Activated naive CD8-positive, alpha-beta T cell (primary cell): ENCODE data around the gene RNF5.
A peak's percentile ranks its signal among the peaks of the same experiment; 100 is the strongest.

Experiments
- H3K27ac Mint-ChIP-seq: one replicate; pipeline ENCODE4 v1.8.0; 2021; ENCODE audit warnings: mixed read lengths
- H3K27me3 Mint-ChIP-seq: one replicate; pipeline ENCODE4 v1.8.0; 2021; ENCODE audit warnings: mixed read lengths
- H3K36me3 Mint-ChIP-seq: one replicate; pipeline ENCODE4 v1.8.0; 2021; ENCODE audit warnings: mixed read lengths
- H3K4me1 Mint-ChIP-seq: one replicate; pipeline ENCODE4 v1.8.0; 2021; ENCODE audit warnings: low read depth, mixed read lengths
- H3K4me3 Mint-ChIP-seq: one replicate; pipeline ENCODE4 v1.8.0; 2021; ENCODE audit warnings: mild to moderate bottlenecking, mixed read lengths
- H3K9me3 Mint-ChIP-seq: one replicate; pipeline ENCODE4 v1.8.0; 2021; ENCODE audit warnings: low read depth, mixed read lengths

The RNF5 gene

GRCh38 chr6:32164295-32164694 is 13.9 kb upstream of the RNF5 start, which contains the start of gene EGFL8:
Gene EGFL8 (plus strand): TSS chr6:32164595. CDS start chr6:32166166, 1,571 bp downstream.
- no peaks in the 10 kb centered on the region for H3K9me3 Mint-ChIP-seq
- H3K27me3 Mint-ChIP-seq: no peaks in the 10 kb centered on the region
- no peaks in the 10 kb centered on the region for H3K4me1 Mint-ChIP-seq
- no peak within 1 kb of the TSS for H3K4me3 Mint-ChIP-seq
- H3K27ac Mint-ChIP-seq: no peak within 1 kb of the TSS
- peaks cover 5% of the 10 kb centered on the region for H3K36me3 Mint-ChIP-seq

GRCh38 chr6:32166411-32167061 is 11.7 kb upstream of the RNF5 start:
- no peaks in the 10 kb centered on the region for H3K9me3 Mint-ChIP-seq
- no peak overlapping the region for H3K4me3 Mint-ChIP-seq
- peaks cover 8% of the 10 kb centered on the region for H3K36me3 Mint-ChIP-seq
- peaks cover 3% of the 10 kb centered on the region for H3K4me1 Mint-ChIP-seq
- H3K27me3 Mint-ChIP-seq: no peaks in the 10 kb centered on the region
- no peak overlapping the region for H3K27ac Mint-ChIP-seq

- Mint-ChIP-seq H3K27ac (no peak overlapping the region), H3K36me3 (peaks cover 8% of the 10 kb centered on the region), H3K4me1 (peaks cover 3% of the 10 kb centered on the region), H3K9me3 (no peaks in the 10 kb centered on the region), H3K27me3 (no peaks in the 10 kb centered on the region), H3K4me3 (no peak overlapping the region)
Measured at GRCh38 chr6:32167154-32167760, 10.9 kb upstream of the RNF5 start.

GRCh38 chr6:32167761-32168262 is 10.4 kb upstream of the RNF5 start:
- no peak overlapping the region for H3K27ac Mint-ChIP-seq
- no peak overlapping the region for H3K4me3 Mint-ChIP-seq

GRCh38 chr6:32168350-32168749 is 9.9 kb upstream of the RNF5 start:
- peaks cover 8% of the 10 kb centered on the region for H3K36me3 Mint-ChIP-seq
- no peak overlapping the region for H3K4me3 Mint-ChIP-seq
- no peaks in the 10 kb centered on the region for H3K9me3 Mint-ChIP-seq
- no peak overlapping the region for H3K27ac Mint-ChIP-seq
- H3K27me3 Mint-ChIP-seq: no peaks in the 10 kb centered on the region
- peaks cover 13% of the 10 kb centered on the region for H3K4me1 Mint-ChIP-seq

More at GRCh38 chr6:32167761-32168262, 10.4 kb upstream of the RNF5 start:
- no peaks in the 10 kb centered on the region for H3K27me3 Mint-ChIP-seq
- no peaks in the 10 kb centered on the region for H3K9me3 Mint-ChIP-seq
- peaks cover 8% of the 10 kb centered on the region for H3K4me1 Mint-ChIP-seq
- H3K36me3 Mint-ChIP-seq: peaks cover 8% of the 10 kb centered on the region

GRCh38 chr6:32168807-32169591 is 9.2 kb upstream of the RNF5 start:
- Mint-ChIP-seq H3K4me1 (peaks cover 20% of the 10 kb centered on the region), H3K4me3 (no peak overlapping the region), H3K9me3 (no peaks in the 10 kb centered on the region), H3K27ac (no peak overlapping the region), H3K36me3 (peaks cover 8% of the 10 kb centered on the region), H3K27me3 (no peaks in the 10 kb centered on the region)

GRCh38 chr6:32170294-32170693 is 7.9 kb upstream of the RNF5 start:
- Mint-ChIP-seq H3K36me3 (peaks cover 5% of the 10 kb centered on the region), H3K9me3 (no peaks in the 10 kb centered on the region), H3K4me3 (no peak overlapping the region), H3K27ac (no peak overlapping the region), H3K27me3 (no peaks in the 10 kb centered on the region), H3K4me1 (peaks cover 32% of the 10 kb centered on the region)

- Mint-ChIP-seq H3K36me3 (peaks cover 5% of the 10 kb centered on the region), H3K27me3 (no peaks in the 10 kb centered on the region), H3K4me3 (no peak overlapping the region), H3K27ac (no peak overlapping the region), H3K9me3 (no peaks in the 10 kb centered on the region), H3K4me1 (peaks cover 36% of the 10 kb centered on the region)
Measured at GRCh38 chr6:32171234-32171633, 7.0 kb upstream of the RNF5 start.

- H3K4me3 Mint-ChIP-seq: peak overlapping the region; percentile 91
- peaks cover 3% of the 10 kb centered on the region for H3K36me3 Mint-ChIP-seq
- H3K9me3 Mint-ChIP-seq: no peaks in the 10 kb centered on the region
- peak overlapping the region; percentile 83 for H3K27ac Mint-ChIP-seq
- no peaks in the 10 kb centered on the region for H3K27me3 Mint-ChIP-seq
- H3K4me1 Mint-ChIP-seq: peaks cover 51% of the 10 kb centered on the region
Measured at GRCh38 chr6:32173051-32173727, 5.0 kb upstream of the RNF5 start.

- Mint-ChIP-seq H3K4me1 (peaks cover 59% of the 10 kb centered on the region), H3K27ac (peak overlapping the region; percentile 83), H3K9me3 (no peaks in the 10 kb centered on the region), H3K36me3 (peaks cover 3% of the 10 kb centered on the region), H3K4me3 (peak overlapping the region; percentile 91), H3K27me3 (no peaks in the 10 kb centered on the region)
Measured at GRCh38 chr6:32174416-32174815, 3.8 kb upstream of the RNF5 start.

GRCh38 chr6:32175322-32175710 is 2.9 kb upstream of the RNF5 start:
- H3K27me3 Mint-ChIP-seq: no peaks in the 10 kb centered on the region
- H3K36me3 Mint-ChIP-seq: peaks cover 3% of the 10 kb centered on the region
- no peaks in the 10 kb centered on the region for H3K9me3 Mint-ChIP-seq
- H3K4me3 Mint-ChIP-seq: peak overlapping the region; percentile 91
- peaks cover 67% of the 10 kb centered on the region for H3K4me1 Mint-ChIP-seq
- H3K27ac Mint-ChIP-seq: peak overlapping the region; percentile 78

- peaks cover 6% of the 10 kb centered on the region for H3K36me3 Mint-ChIP-seq
- no peaks in the 10 kb centered on the region for H3K9me3 Mint-ChIP-seq
- H3K27me3 Mint-ChIP-seq: no peaks in the 10 kb centered on the region
- peaks cover 73% of the 10 kb centered on the region for H3K4me1 Mint-ChIP-seq
- H3K27ac Mint-ChIP-seq: peak within 1 kb of the TSS; percentile 90
- peak within 1 kb of the TSS; percentile 91 for H3K4me3 Mint-ChIP-seq
Measured at GRCh38 chr6:32175711-32176475, 2.3 kb upstream of the RNF5 start, which contains the start of gene AGPAT1. Gene AGPAT1 (minus strand): TSS chr6:32176084. CDS start chr6:32171496, 4,588 bp downstream.

GRCh38 chr6:32176476-32177182 is 1.6 kb upstream of the RNF5 start:
- peaks cover 4% of the 10 kb centered on the region for H3K36me3 Mint-ChIP-seq
- no peaks in the 10 kb centered on the region for H3K9me3 Mint-ChIP-seq
- no peaks in the 10 kb centered on the region for H3K27me3 Mint-ChIP-seq
- H3K27ac Mint-ChIP-seq: peak overlapping the region; percentile 90
- peak overlapping the region; percentile 91 for H3K4me3 Mint-ChIP-seq
- peaks cover 73% of the 10 kb centered on the region for H3K4me1 Mint-ChIP-seq
